A673 (cell line): ENCODE data around the gene MAN1A2.

Experiments used
- CTCF ChIP-seq: fragments of 300-800, 200-600 bp; sonication (generic); conservative IDR thresholded peaks from 2 replicates; pipeline ENCODE4 v1.5.1; 2017; ENCODE audit warnings: low read depth, mild to moderate bottlenecking, antibody characterized with exemption, low read length, moderate library complexity, mixed read lengths
- EZH2 ChIP-seq: fragments of 200-600 bp; sonication (generic); IDR thresholded peaks from 2 replicates; pipeline ENCODE4 v1.6.1; 2017; ENCODE audit warnings: borderline replicate concordance, low read depth, mild to moderate bottlenecking, mixed read lengths, antibody characterized with exemption, low read length; ENCODE audit not compliant: poor library complexity, severe bottlenecking

GRCh38 chr1:117365350-117366176 is 1.7 kb upstream of the MAN1A2 start:
- no peak for TF ChIP-seq CTCF
- no peak for TF ChIP-seq EZH2
